Esophagus squamous epithelium (tissue), 5 donors: ENCODE data around the gene STXBP3. TPM values are rescaled to one million over a fixed set of nuclear protein-coding genes. Genes with fewer than 3 reads are reported as not detected.

Experiments
- DNase-seq: peaks from one replicate; lab custom pipeline; 2025; lab: John Stamatoyannopoulos, UW
- H3K27ac ChIP-seq, 4 donors: fragments of 200-600 bp; sonication (generic); one replicate each; pipeline ENCODE4 v1.5.1; 2016 to 2019; ENCODE audit warnings: mild to moderate bottlenecking in 1 of 4
- H3K27me3 ChIP-seq, 4 donors: fragments of 200-600 bp; sonication (generic); 1 replicate in 3 of 4; 2 replicates in 1 of 4; pipeline versions ENCODE4 v1.5.1 to v1.6.0; 2017 to 2021; ENCODE audit warnings: antibody characterized with exemption in 1 of 4
- H3K36me3 ChIP-seq, 3 donors: fragments of 200-600 bp; sonication (generic); one replicate each; pipeline ENCODE4 v1.5.1; 2016 to 2019
- H3K4me1 ChIP-seq, 3 donors: fragments of 200-600 bp; sonication (generic); one replicate each; pipeline ENCODE4 v1.5.1; 2017 to 2019
- H3K4me3 ChIP-seq, 4 donors: fragments of 200-600 bp; sonication (generic); 1 replicate in 3 of 4; 2 replicates in 1 of 4; pipeline ENCODE4 v1.5.1; 2016 to 2019; ENCODE audit warnings: mild to moderate bottlenecking in 2 of 4, moderate library complexity in 1 of 4
- H3K9me3 ChIP-seq, 3 donors: fragments of 200-600 bp; sonication (generic); one replicate each; pipeline ENCODE4 v1.5.1; 2016 to 2019
- CTCF ChIP-seq, 6 experiments: fragments of 450-650 bp in 4 of 6; fragments of 200-600 bp in 2 of 6; sonication (generic) in 2 of 6; IDR thresholded peaks; one replicate each; pipeline ENCODE4 v1.5.1; 2016 to 2019; ENCODE audit warnings: antibody characterized with exemption in 6 of 6, mild to moderate bottlenecking in 4 of 6, moderate library complexity in 4 of 6
- POLR2A ChIP-seq, 4 donors: fragments of 450-650 bp; IDR thresholded peaks; one replicate each; pipeline ENCODE4 v1.6.1; 2017; ENCODE audit warnings: antibody characterized with exemption in 4 of 4, mild to moderate bottlenecking in 4 of 4, moderate library complexity in 3 of 4
- WGBS, 2 donors: methylation state at CpG; one replicate each; pipeline ENCODE4 v1.1.5; 2018; 5-methylcytosine and 5-hydroxymethylcytosine counted together
- intact Hi-C: fragments of 100-400 bp; cut with DNase I; formaldehyde crosslinking; loops from one replicate; pipeline ENCODE4 v1.15.0; 2022
- total RNA-seq, 4 donors: library from RNA; depleted of rRNA; stranded (reverse); fragments of >200 nt; gene quantifications; one replicate each; pipeline ENCODE4 v1.1.0, GENCODE V29; 2016
- donor health status: DM: yes; HTN: yes; CAD: no.

Gene STXBP3
- total RNA-seq, 4 donors from 2014 or later, result 31.3 to 79.9 (median 45.3) TPM

- Histone ChIP-seq H3K27me3 (peaks cover 0 to 5% (median 0%) of the 10 kb centered on the region in 4 donors), H3K27ac (peak overlapping the region in 1 of 4 donors; percentile 49), H3K9me3 (no peaks in the 10 kb centered on the region), H3K4me3 (no peak overlapping the region), H3K4me1 (no peaks in the 10 kb centered on the region), H3K36me3 (no peaks in the 10 kb centered on the region)
- intact Hi-C loops, result no loop called here
- 44 to 78% methylated on average over 5 of the region's 6 CpGs for WGBS, 2 donors
- no peak for TF ChIP-seq CTCF (IDR thresholded peaks at IDR 0.05)
- no peak for TF ChIP-seq POLR2A (IDR thresholded peaks at IDR 0.05)
- no peak for DNase-seq
Measured at GRCh38 chr1:108722292-108722691, 24.2 kb upstream of the STXBP3 start.

- intact Hi-C loops, result no loop called here
- no peak overlapping the region for H3K4me3 ChIP-seq
- no peak for DNase-seq
- no peak overlapping the region for H3K27ac ChIP-seq
- H3K9me3 ChIP-seq, result no peaks in the 10 kb centered on the region
- no peaks in the 10 kb centered on the region for H3K36me3 ChIP-seq
- H3K4me1 ChIP-seq, result no peaks in the 10 kb centered on the region
- peaks cover 0 to 3% (median 0%) of the 10 kb centered on the region in 4 donors for H3K27me3 ChIP-seq
- no peak for TF ChIP-seq CTCF (IDR thresholded peaks at IDR 0.05)
- TF ChIP-seq POLR2A (IDR thresholded peaks at IDR 0.05), result no peak
- WGBS, 2 donors, result 83 to 100% methylated on average over 1 of the region's 1 CpG
Measured at GRCh38 chr1:108725906-108726305, 20.6 kb upstream of the STXBP3 start.

- Histone ChIP-seq H3K36me3 (no peaks in the 10 kb centered on the region), H3K4me3 (no peak overlapping the region), H3K27ac (no peak overlapping the region), H3K27me3 (peaks cover 0 to 3% (median 0%) of the 10 kb centered on the region in 4 donors), H3K9me3 (no peaks in the 10 kb centered on the region), H3K4me1 (no peaks in the 10 kb centered on the region)
- TF ChIP-seq POLR2A (IDR thresholded peaks at IDR 0.05), result no peak
- TF ChIP-seq CTCF (IDR thresholded peaks at IDR 0.05), result no peak
- intact Hi-C loops, result no loop called here
- WGBS, 2 donors, result 83 to 90% methylated on average over 8 of the region's 8 CpGs
- DNase-seq, result no peak
Measured at GRCh38 chr1:108728327-108728923, 18.0 kb upstream of the STXBP3 start.

GRCh38 chr1:108729481-108729880 lies 17.0 kb upstream of the STXBP3 start:
- TF ChIP-seq CTCF (IDR thresholded peaks at IDR 0.05) (no peak), POLR2A (IDR thresholded peaks at IDR 0.05) (no peak)
- peaks cover 0 to 3% (median 0%) of the 10 kb centered on the region in 4 donors for H3K27me3 ChIP-seq
- H3K27ac ChIP-seq, result no peak overlapping the region
- no peaks in the 10 kb centered on the region for H3K36me3 ChIP-seq
- no peaks in the 10 kb centered on the region for H3K9me3 ChIP-seq
- WGBS, 2 donors, result 81 to 83% methylated on average over 4 of the region's 4 CpGs
- no peak overlapping the region for H3K4me3 ChIP-seq
- no peaks in the 10 kb centered on the region for H3K4me1 ChIP-seq
- intact Hi-C loops, result no loop called here
- DNase-seq, result no peak

GRCh38 chr1:108732398-108732797 lies 14.1 kb upstream of the STXBP3 start:
- intact Hi-C loops, result no loop called here
- no peaks in the 10 kb centered on the region for H3K9me3 ChIP-seq
- H3K4me3 ChIP-seq, result no peak overlapping the region
- no peak for TF ChIP-seq CTCF (IDR thresholded peaks at IDR 0.05)
- no peak for TF ChIP-seq POLR2A (IDR thresholded peaks at IDR 0.05)
- no peaks in the 10 kb centered on the region for H3K27me3 ChIP-seq
- H3K27ac ChIP-seq, result no peak overlapping the region
- H3K36me3 ChIP-seq, result no peaks in the 10 kb centered on the region
- no peak for DNase-seq
- H3K4me1 ChIP-seq, result no peaks in the 10 kb centered on the region
- 100% methylated on average over 1 of the region's 1 CpG for WGBS, 2 donors
